ENCODE results near the gene CCDC102A. TPM values are rescaled to one million over a fixed set of nuclear protein-coding genes. Genes with fewer than 3 reads are reported as not detected.

CCDC102A gene
- total RNA-seq, 1 donor from 2014 or later, result 7.8 TPM

DNA sequence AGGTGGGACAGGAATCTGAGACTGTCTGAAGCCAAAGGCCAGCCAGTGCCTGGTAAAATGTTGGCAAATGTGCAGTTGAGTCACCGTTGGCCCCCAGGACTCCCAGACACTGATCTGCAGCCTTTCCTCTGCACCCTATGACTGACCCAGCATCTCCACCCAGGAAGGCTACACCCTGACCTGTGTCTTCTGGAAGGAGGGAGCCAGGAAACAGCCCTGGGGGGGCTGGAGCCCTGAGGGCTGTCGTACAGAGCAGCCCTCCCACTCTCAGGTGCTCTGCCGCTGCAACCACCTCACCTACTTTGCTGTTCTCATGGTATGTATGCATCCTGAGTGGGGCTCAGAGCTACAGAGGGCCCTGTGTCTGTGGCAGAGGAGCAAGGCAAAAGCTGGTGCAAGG lies 30.1 kb upstream of the CCDC102A start:
- Histone ChIP-seq H3K9me3 (ENCODE audit: control insufficient read depth in 3 of 3, low read length in 3 of 3) (peaks cover 0 to 2% (median 0%) of the 10 kb centered on the region in 3 donors), H3K4me1 (ENCODE audit: control insufficient read depth in 3 of 3, insufficient read depth in 3 of 3, low read length in 3 of 3) (no peaks in the 10 kb centered on the region), H3K27ac (ENCODE audit: low read depth, low read length) (no peak overlapping the region), H3K9ac (ENCODE audit: low read depth in 1 of 3, low read length in 3 of 3) (no peak overlapping the region), H3K4me3 (ENCODE audit: low read length in 3 of 3) (no peak overlapping the region), H3K27me3 (ENCODE audit: control insufficient read depth in 3 of 3, insufficient read depth in 3 of 3, low read length in 3 of 3) (peaks cover 0 to 40% (median 27%) of the 10 kb centered on the region in 3 donors), H3K36me3 (ENCODE audit: control insufficient read depth in 3 of 3, insufficient read depth in 3 of 3, low read length in 3 of 3) (no peaks in the 10 kb centered on the region)

- Histone ChIP-seq H3K9ac (ENCODE audit: low read depth in 1 of 3, low read length in 3 of 3) (no peak overlapping the region), H3K4me1 (ENCODE audit: control insufficient read depth in 3 of 3, insufficient read depth in 3 of 3, low read length in 3 of 3) (no peaks in the 10 kb centered on the region), H3K27me3 (ENCODE audit: control insufficient read depth in 3 of 3, insufficient read depth in 3 of 3, low read length in 3 of 3) (peaks cover 0 to 33% (median 18%) of the 10 kb centered on the region in 3 donors), H3K27ac (ENCODE audit: low read depth, low read length) (no peak overlapping the region), H3K36me3 (ENCODE audit: control insufficient read depth in 3 of 3, insufficient read depth in 3 of 3, low read length in 3 of 3) (no peaks in the 10 kb centered on the region), H3K9me3 (ENCODE audit: control insufficient read depth in 3 of 3, low read length in 3 of 3) (peaks cover 0 to 2% (median 0%) of the 10 kb centered on the region in 3 donors), H3K4me3 (ENCODE audit: low read length in 3 of 3) (no peak overlapping the region)
Observed at GRCh38 chr16:57565461-57565860, 29.1 kb upstream of the CCDC102A start.

DNA sequence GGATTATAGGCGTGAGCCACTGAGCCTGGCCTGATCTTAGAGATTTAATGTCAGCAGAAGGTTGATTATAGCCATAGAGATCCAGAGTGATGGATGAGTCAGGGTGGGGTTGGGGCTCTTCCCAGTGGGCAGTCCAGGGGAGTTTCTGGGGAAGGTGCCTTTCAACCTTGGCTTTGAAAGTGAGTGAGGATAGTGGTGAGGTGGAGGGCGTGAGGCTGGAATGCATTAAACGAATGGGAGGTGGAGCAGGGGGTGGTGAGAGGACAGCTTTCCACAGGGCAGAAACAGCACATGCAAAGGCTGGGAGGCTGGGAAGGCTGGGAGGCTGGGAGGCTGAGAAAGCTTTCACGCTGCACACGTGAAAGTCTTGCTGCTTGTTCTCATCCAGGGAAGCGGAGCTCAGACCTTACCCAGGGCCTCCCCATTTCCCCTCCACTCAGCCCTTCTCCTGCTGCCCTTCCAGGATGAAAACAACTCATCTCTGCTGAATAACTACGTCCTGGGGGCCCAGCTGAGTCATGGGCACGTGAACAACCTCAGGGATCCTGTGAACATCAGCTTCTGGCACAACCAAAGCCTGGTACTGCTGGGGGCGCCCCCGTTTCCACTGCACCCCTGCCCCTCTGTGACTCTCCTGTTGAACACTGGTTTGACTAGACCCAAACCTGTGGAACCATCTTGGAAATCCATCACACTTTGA lies 28.4 kb upstream of the CCDC102A start:
- peaks cover 0 to 2% (median 0%) of the 10 kb centered on the region in 3 donors for H3K9me3 ChIP-seq (ENCODE audit: control insufficient read depth in 3 of 3, low read length in 3 of 3)
- peaks cover 0 to 33% (median 12%) of the 10 kb centered on the region in 3 donors for H3K27me3 ChIP-seq (ENCODE audit: control insufficient read depth in 3 of 3, insufficient read depth in 3 of 3, low read length in 3 of 3)
- no peak overlapping the region for H3K9ac ChIP-seq (ENCODE audit: low read depth in 1 of 3, low read length in 3 of 3)
- H3K36me3 ChIP-seq (ENCODE audit: control insufficient read depth in 3 of 3, insufficient read depth in 3 of 3, low read length in 3 of 3), result no peaks in the 10 kb centered on the region
- no peaks in the 10 kb centered on the region for H3K4me1 ChIP-seq (ENCODE audit: control insufficient read depth in 3 of 3, insufficient read depth in 3 of 3, low read length in 3 of 3)
- no peak overlapping the region for H3K4me3 ChIP-seq (ENCODE audit: low read length in 3 of 3)
- no peak overlapping the region for H3K27ac ChIP-seq (ENCODE audit: low read depth, low read length)

DNA sequence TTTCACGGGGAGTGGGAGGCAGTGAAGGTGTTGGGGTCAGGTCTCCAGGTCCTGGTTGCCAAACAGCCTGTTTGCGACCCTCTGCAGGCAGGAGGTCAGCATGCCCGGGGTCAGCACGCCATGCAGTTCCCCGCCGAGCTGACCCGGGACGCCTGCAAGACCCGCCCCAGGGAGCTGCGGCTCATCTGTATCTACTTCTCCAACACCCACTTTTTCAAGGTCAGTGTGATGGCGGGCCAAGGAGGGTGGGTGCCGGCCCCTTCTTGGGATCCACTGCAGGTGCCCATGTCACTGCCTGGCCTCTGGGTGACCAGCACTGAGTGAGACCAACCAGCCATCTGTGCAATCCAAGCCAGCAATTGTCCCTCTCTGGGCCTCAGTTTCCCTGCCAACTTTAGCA lies 27.4 kb upstream of the CCDC102A start:
- Histone ChIP-seq H3K9me3 (ENCODE audit: control insufficient read depth in 3 of 3, low read length in 3 of 3) (peaks cover 0 to 2% (median 0%) of the 10 kb centered on the region in 3 donors), H3K36me3 (ENCODE audit: control insufficient read depth in 3 of 3, insufficient read depth in 3 of 3, low read length in 3 of 3) (no peaks in the 10 kb centered on the region), H3K27me3 (ENCODE audit: control insufficient read depth in 3 of 3, insufficient read depth in 3 of 3, low read length in 3 of 3) (peaks cover 0 to 33% (median 12%) of the 10 kb centered on the region in 3 donors)

DNA sequence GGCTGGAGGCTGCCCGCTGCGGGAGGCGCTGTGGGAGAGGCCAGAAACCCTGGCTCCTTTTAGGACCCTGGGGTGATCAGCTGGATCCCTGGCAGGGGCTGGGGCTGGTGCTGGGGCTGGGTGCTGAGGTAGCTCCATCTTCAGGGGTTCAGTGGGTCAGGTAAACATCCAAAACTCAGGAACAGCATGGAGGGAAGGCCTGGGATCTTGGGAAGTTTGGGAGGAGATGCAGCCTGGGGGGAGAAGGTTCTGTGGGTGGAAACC lies 27.0 kb upstream of the CCDC102A start:
- H3K27ac ChIP-seq (ENCODE audit: low read depth, low read length), result no peak overlapping the region
- H3K9me3 ChIP-seq (ENCODE audit: control insufficient read depth in 3 of 3, low read length in 3 of 3), result peaks cover 0 to 2% (median 0%) of the 10 kb centered on the region in 3 donors
- no peaks in the 10 kb centered on the region for H3K4me1 ChIP-seq (ENCODE audit: control insufficient read depth in 3 of 3, insufficient read depth in 3 of 3, low read length in 3 of 3)
- no peaks in the 10 kb centered on the region for H3K36me3 ChIP-seq (ENCODE audit: control insufficient read depth in 3 of 3, insufficient read depth in 3 of 3, low read length in 3 of 3)
- H3K27me3 ChIP-seq (ENCODE audit: control insufficient read depth in 3 of 3, insufficient read depth in 3 of 3, low read length in 3 of 3), result peaks cover 0 to 33% (median 14%) of the 10 kb centered on the region in 3 donors
- no peak overlapping the region for H3K9ac ChIP-seq (ENCODE audit: low read depth in 1 of 3, low read length in 3 of 3)
- no peak overlapping the region for H3K4me3 ChIP-seq (ENCODE audit: low read length in 3 of 3)

More for the DNA sequence above, 27.4 kb upstream of the CCDC102A start:
- no peak overlapping the region for H3K4me3 ChIP-seq (ENCODE audit: low read length in 3 of 3)
- H3K9ac ChIP-seq (ENCODE audit: low read depth in 1 of 3, low read length in 3 of 3), result no peak overlapping the region
- H3K27ac ChIP-seq (ENCODE audit: low read depth, low read length), result no peak overlapping the region
- no peaks in the 10 kb centered on the region for H3K4me1 ChIP-seq (ENCODE audit: control insufficient read depth in 3 of 3, insufficient read depth in 3 of 3, low read length in 3 of 3)

DNA sequence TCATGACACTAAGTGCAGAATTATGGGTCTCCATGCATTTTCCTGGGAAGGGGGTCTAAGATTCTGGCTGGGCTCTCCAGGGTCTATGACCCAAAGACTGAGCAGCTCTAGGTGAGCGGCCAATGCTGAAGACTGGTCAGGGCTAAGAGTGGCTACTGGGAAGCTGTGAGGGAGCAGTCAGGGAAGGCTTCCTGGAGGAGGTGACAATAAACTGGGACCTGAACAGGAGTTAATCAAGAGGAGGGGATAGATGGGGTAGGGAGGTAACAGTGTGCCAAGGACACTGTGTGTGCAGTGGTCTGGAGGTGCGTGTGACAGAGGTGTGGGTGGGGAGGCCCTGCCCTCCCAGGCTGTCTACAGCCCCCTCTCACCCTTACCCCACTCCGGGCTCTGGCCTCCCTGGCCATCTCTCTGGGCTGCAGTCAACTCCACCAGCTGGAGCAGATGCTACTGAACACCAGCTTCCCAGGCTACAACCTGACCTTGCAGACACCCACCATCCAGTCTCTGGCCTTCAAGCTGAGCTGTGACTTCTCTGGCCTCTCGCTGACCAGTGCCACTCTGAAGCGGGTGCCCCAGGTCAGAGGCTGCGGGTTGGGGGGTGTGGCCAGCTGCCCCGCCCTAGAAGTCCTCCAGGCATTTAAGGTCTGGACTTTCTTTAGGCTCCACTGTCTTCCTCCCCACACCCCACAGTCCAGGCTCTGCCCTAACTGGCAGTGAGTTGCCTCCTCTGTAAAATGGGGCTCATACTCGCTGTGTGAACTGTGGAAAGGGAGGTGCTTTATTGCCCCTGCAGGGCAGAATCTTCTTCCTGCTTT lies 26.5 kb upstream of the CCDC102A start:
- Histone ChIP-seq H3K9ac (ENCODE audit: low read depth in 1 of 3, low read length in 3 of 3) (no peak overlapping the region), H3K9me3 (ENCODE audit: control insufficient read depth in 3 of 3, low read length in 3 of 3) (no peaks in the 10 kb centered on the region), H3K4me3 (ENCODE audit: low read length in 3 of 3) (no peak overlapping the region), H3K27ac (ENCODE audit: low read depth, low read length) (no peak overlapping the region), H3K36me3 (ENCODE audit: control insufficient read depth in 3 of 3, insufficient read depth in 3 of 3, low read length in 3 of 3) (no peaks in the 10 kb centered on the region), H3K27me3 (ENCODE audit: control insufficient read depth in 3 of 3, insufficient read depth in 3 of 3, low read length in 3 of 3) (peaks cover 0 to 33% (median 16%) of the 10 kb centered on the region in 3 donors), H3K4me1 (ENCODE audit: control insufficient read depth in 3 of 3, insufficient read depth in 3 of 3, low read length in 3 of 3) (no peaks in the 10 kb centered on the region)

DNA sequence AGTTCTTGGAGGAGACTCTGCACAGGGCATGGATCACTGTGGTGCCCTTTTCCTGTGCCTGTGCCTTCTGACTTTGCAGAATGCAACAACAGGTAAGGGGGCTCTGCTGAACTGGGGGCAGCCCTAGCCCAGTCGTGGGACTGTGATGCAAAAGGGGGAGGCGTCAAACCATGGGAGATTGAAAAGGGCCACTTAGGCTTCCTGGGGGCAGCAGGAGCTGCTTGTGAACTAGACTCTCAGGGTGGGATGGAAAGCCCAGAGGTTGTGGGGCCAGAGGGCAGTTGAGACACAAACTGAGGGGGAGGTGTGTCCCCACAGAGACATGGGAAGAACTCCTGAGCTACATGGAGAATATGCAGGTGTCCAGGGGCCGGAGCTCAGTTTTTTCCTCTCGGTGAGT lies 25.7 kb upstream of the CCDC102A start:
- Histone ChIP-seq H3K9me3 (ENCODE audit: control insufficient read depth in 3 of 3, low read length in 3 of 3) (no peaks in the 10 kb centered on the region), H3K4me3 (ENCODE audit: low read length in 3 of 3) (no peak overlapping the region), H3K27me3 (ENCODE audit: control insufficient read depth in 3 of 3, insufficient read depth in 3 of 3, low read length in 3 of 3) (peaks cover 0 to 27% (median 16%) of the 10 kb centered on the region in 3 donors), H3K4me1 (ENCODE audit: control insufficient read depth in 3 of 3, insufficient read depth in 3 of 3, low read length in 3 of 3) (no peaks in the 10 kb centered on the region), H3K9ac (ENCODE audit: low read depth in 1 of 3, low read length in 3 of 3) (no peak overlapping the region), H3K27ac (ENCODE audit: low read depth, low read length) (no peak overlapping the region), H3K36me3 (ENCODE audit: control insufficient read depth in 3 of 3, insufficient read depth in 3 of 3, low read length in 3 of 3) (no peaks in the 10 kb centered on the region)

- Histone ChIP-seq H3K36me3 (ENCODE audit: control insufficient read depth in 3 of 3, insufficient read depth in 3 of 3, low read length in 3 of 3) (no peaks in the 10 kb centered on the region), H3K9ac (ENCODE audit: low read depth in 1 of 3, low read length in 3 of 3) (no peak overlapping the region), H3K27me3 (ENCODE audit: control insufficient read depth in 3 of 3, insufficient read depth in 3 of 3, low read length in 3 of 3) (peaks cover 0 to 12% (median 9%) of the 10 kb centered on the region in 3 donors), H3K9me3 (ENCODE audit: control insufficient read depth in 3 of 3, low read length in 3 of 3) (no peaks in the 10 kb centered on the region), H3K27ac (ENCODE audit: low read depth, low read length) (no peak overlapping the region), H3K4me3 (ENCODE audit: low read length in 3 of 3) (no peak overlapping the region), H3K4me1 (ENCODE audit: control insufficient read depth in 3 of 3, insufficient read depth in 3 of 3, low read length in 3 of 3) (no peaks in the 10 kb centered on the region)
Observed at GRCh38 chr16:57559072-57559790, 22.9 kb upstream of the CCDC102A start.

- Histone ChIP-seq H3K27ac (ENCODE audit: low read depth, low read length) (no peak overlapping the region), H3K4me1 (ENCODE audit: control insufficient read depth in 3 of 3, insufficient read depth in 3 of 3, low read length in 3 of 3) (no peaks in the 10 kb centered on the region), H3K9me3 (ENCODE audit: control insufficient read depth in 3 of 3, low read length in 3 of 3) (peaks cover 0 to 4% (median 0%) of the 10 kb centered on the region in 3 donors), H3K27me3 (ENCODE audit: control insufficient read depth in 3 of 3, insufficient read depth in 3 of 3, low read length in 3 of 3) (peaks cover 0 to 4% (median 0%) of the 10 kb centered on the region in 3 donors), H3K36me3 (ENCODE audit: control insufficient read depth in 3 of 3, insufficient read depth in 3 of 3, low read length in 3 of 3) (no peaks in the 10 kb centered on the region), H3K4me3 (ENCODE audit: low read length in 3 of 3) (no peak overlapping the region), H3K9ac (ENCODE audit: low read depth in 1 of 3, low read length in 3 of 3) (no peak overlapping the region)
Observed at GRCh38 chr16:57556941-57557541, 20.7 kb upstream of the CCDC102A start.

All from skeletal muscle tissue (tissue), 4 donors.